Vagina (tissue), 2 donors: ENCODE results near the gene EPN2. TPM values are rescaled to one million over a fixed set of nuclear protein-coding genes. Genes with fewer than 3 reads are reported as not detected.
A peak's percentile ranks its signal among the peaks of the same experiment; 100 is the strongest.
"Not testable (repeated sequence)": the region's sequence is repeated elsewhere in the genome, so short reads cannot be mapped to it uniquely, and the experiment has no call there.

Source experiments
- DNase-seq, 2 donors: peaks; one replicate each; pipeline ENCODE4 v3.0.0-alpha.2; 2017; ENCODE audit errors: extremely low spot score in 2 of 2
- H3K27ac ChIP-seq: fragments of 200-600 bp; sonication (generic); one replicate; pipeline ENCODE4 v1.5.1; 2019
- H3K27me3 ChIP-seq: fragments of 200-600 bp; sonication (generic); one replicate; pipeline ENCODE4 v1.5.1; 2019
- H3K36me3 ChIP-seq, 2 donors: fragments of 200-600 bp; sonication (generic); one replicate each; pipeline ENCODE4 v1.5.1; 2017 to 2019
- H3K4me1 ChIP-seq: fragments of 200-600 bp; sonication (generic); one replicate; pipeline ENCODE4 v1.5.1; 2019
- H3K4me3 ChIP-seq, 2 donors: fragments of 200-600 bp; sonication (generic); 1 replicate in 1 of 2; 2 replicates in 1 of 2; pipeline ENCODE4 v1.5.1; 2016 to 2019
- H3K9me3 ChIP-seq: fragments of 200-600 bp; sonication (generic); one replicate; pipeline ENCODE4 v1.5.1; 2019
- intact Hi-C: fragments of 100-400 bp; cut with DNase I; formaldehyde crosslinking; loops from one replicate; pipeline ENCODE4 v1.15.1; 2023
- total RNA-seq: library from RNA; depleted of rRNA; stranded (reverse); fragments of >200 nt; gene quantifications from one replicate; pipeline ENCODE4 v1.2.3, GENCODE V29; 2016

EPN2 gene
- 65.6 TPM for total RNA-seq

DNA sequence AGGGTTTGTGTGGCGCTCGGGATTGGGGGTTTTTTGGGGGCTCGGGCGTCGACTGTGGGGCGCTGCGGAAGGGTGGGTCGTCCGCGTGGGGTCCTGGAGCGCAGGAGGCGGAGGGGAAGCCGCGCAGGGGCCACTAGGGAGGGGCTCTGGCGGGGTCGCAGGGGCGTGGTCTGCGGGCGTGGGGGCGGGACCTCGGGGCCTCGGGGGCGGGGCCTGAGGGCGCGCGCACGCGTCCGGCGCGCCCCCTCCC lies at the start of gene EPN2:
Gene EPN2, plus strand, starts transcription at position 228 of the 250 bp plus-strand sequence. CDS start 45,754 bp downstream, outside the sequence.
- H3K9me3 ChIP-seq, H3K36me3 ChIP-seq, intact Hi-C loops, DNase-seq, H3K27me3 ChIP-seq: not testable (repeated sequence)
- H3K4me3 ChIP-seq, result peak within 1 kb of the TSS; percentile 49 to 74
- peaks cover 39% of the 10 kb centered on the region for H3K4me1 ChIP-seq
- H3K27ac ChIP-seq, result peak within 1 kb of the TSS; percentile 92

DNA sequence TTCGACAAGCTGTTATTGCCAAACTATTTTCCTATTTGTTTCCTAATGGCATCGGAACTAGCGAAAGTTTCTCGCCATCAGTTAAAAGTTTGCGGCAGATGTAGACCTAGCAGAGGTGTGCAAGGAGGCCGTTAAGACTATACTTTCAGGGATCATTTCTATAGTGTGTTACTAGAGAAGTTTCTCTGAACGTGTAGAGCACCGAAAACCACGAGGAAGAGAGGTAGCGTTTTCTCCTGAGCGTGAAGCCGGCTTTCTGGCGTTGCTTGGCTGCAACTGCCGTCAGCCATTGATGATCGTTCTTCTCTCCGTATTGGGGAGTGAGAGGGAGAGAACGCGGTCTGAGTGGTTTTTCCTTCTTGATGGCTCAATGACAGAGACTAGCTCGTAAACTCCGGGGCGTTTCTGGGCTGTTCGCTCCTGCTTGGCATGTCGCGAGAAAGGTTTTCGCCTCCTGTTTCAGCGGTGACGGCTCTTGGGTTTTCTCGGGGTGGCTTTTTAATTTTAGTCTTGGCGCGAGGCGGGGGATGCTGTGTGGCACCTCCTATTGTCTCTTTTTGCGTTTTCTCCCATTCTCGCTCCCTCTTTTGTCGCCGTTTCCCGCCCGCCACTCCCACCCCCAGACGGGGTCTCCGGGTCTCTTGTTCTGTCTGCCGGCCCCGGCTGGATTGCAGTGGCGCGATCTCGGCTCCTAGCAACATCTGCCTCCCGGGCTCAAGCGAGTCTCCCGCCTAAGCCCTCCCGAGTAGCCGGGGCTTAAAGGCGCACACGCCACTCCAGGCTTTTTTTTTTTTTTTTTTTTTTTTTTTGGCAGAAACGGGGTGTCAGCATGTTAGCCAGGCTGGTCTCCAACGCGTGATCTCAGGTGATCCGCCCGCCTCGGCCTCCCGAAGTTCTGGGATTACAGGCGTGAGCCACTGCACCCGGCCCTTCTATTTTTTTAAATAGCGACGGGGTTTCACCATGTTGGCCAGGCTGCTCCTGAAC lies 49.0 kb upstream of the EPN2 start:
- H3K9me3 ChIP-seq, H3K27me3 ChIP-seq, H3K27ac ChIP-seq, DNase-seq, H3K4me3 ChIP-seq, intact Hi-C loops, H3K4me1 ChIP-seq, H3K36me3 ChIP-seq: not testable (repeated sequence)

DNA sequence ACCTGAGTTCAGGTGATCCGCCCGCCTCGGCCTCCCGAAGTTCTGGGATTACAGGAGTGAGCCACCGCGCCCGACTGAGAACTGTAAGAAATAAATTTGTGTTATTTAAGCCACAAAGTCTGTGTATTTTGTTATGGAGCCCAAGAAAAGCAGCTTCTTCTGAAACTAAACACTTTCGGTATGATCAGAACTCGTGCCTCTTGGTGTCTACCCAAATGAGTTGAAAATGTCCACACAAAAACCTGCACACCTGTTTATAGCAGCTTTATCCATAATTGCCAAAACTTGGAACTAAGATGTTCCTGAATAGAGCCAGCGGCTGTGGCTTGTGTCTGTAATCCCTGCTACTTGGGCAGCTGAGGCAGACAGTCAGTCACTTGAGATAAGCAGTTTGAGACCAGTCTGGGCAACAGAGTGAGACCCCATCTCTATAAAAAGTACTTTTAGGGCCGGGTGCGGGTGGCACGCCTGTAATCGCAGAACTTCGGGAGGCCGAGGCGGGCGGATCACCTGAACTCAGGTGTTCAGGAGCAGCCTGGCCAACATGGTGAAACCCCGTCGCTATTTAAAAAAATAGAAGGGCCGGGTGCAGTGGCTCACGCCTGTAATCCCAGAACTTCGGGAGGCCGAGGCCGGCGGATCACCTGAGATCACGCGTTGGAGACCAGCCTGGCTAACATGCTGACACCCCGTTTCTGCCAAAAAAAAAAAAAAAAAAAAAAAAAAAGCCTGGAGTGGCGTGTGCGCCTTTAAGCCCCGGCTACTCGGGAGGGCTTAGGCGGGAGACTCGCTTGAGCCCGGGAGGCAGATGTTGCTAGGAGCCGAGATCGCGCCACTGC lies 48.1 kb upstream of the EPN2 start:
- H3K9me3 ChIP-seq, H3K4me1 ChIP-seq, intact Hi-C loops, H3K36me3 ChIP-seq, H3K27ac ChIP-seq, H3K4me3 ChIP-seq, DNase-seq, H3K27me3 ChIP-seq: not testable (repeated sequence)

DNA sequence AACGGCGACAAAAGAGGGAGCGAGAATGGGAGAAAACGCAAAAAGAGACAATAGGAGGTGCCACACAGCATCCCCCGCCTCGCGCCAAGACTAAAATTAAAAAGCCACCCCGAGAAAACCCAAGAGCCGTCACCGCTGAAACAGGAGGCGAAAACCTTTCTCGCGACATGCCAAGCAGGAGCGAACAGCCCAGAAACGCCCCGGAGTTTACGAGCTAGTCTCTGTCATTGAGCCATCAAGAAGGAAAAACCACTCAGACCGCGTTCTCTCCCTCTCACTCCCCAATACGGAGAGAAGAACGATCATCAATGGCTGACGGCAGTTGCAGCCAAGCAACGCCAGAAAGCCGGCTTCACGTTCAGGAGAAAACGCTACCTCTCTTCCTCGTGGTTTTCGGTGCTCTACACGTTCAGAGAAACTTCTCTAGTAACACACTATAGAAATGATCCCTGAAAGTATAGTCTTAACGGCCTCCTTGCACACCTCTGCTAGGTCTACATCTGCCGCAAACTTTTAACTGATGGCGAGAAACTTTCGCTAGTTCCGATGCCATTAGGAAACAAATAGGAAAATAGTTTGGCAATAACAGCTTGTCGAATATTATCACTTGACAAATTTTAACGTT lies 47.3 kb upstream of the EPN2 start:
- H3K9me3 ChIP-seq, DNase-seq, H3K4me3 ChIP-seq, intact Hi-C loops, H3K27me3 ChIP-seq, H3K27ac ChIP-seq, H3K4me1 ChIP-seq, H3K36me3 ChIP-seq: not testable (repeated sequence)

DNA sequence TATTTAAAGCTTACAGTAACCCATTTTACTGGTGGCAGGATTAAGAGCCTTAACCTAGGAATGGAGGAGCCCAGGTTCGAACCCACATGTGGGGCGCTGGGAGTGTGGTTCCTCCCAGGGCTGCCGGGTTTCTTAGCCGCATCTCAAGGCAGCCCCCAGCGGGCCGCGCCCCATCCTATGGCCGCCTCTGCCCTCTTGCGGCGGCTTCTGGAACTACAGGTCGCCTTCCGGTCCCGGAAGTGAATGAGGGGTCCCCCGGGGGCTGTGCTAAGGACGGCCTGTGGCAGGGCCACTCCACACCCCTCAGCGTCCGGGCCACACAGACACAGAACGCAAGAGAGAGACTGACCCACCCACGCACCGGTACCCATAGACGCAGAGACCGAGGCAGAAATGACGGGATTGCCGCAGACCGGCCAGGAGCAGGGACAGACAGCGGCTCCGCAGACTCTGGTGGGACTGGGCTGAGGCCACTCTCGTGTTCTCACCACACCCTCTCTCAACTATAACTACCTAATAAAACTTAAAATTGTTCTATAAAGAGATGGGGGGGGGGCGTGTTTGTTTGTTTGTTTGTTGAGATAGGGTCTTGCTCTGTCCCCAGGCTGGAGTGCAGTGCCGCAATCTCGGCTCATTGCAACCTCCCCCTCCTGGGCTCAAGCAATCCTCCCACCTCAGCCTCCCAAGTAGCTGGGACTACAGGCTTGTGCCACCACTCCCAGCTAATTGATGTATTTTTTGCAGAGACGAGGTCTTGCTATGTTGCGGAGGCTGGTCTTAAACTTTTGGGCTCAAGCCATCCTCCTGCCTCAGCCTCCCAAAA lies 40.6 kb upstream of the EPN2 start:
- peak overlapping the region; percentile 15 to 39 for H3K4me3 ChIP-seq
- not testable (repeated sequence) for DNase-seq

DNA sequence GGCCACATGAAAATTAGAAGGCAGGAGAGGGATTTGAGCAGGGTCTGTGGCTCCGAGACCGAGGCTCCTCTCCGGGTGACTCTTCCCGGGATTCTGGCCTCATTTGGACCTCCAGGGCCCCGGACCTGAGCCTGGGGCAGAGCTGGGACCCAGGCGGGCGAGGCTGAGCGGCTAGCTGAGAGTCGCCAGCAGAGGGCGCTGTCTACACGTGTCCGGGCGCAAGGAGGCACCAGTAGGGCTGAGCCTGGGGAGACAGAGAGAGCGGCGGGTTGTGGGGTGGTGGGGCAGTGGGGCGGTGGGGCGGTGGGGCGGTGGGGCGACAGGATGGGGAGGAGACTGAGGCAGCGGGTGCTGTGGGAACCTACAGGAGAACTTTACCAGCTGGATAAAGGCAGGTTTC lies 34.7 kb upstream of the EPN2 start:
- H3K4me1 ChIP-seq, H3K27me3 ChIP-seq, DNase-seq, H3K4me3 ChIP-seq, H3K27ac ChIP-seq, H3K9me3 ChIP-seq, intact Hi-C loops, H3K36me3 ChIP-seq: not testable (repeated sequence)

More for the DNA sequence above, 40.6 kb upstream of the EPN2 start:
- H3K36me3 ChIP-seq, H3K9me3 ChIP-seq, H3K4me1 ChIP-seq, H3K27me3 ChIP-seq, intact Hi-C loops, H3K27ac ChIP-seq: not testable (repeated sequence)

DNA sequence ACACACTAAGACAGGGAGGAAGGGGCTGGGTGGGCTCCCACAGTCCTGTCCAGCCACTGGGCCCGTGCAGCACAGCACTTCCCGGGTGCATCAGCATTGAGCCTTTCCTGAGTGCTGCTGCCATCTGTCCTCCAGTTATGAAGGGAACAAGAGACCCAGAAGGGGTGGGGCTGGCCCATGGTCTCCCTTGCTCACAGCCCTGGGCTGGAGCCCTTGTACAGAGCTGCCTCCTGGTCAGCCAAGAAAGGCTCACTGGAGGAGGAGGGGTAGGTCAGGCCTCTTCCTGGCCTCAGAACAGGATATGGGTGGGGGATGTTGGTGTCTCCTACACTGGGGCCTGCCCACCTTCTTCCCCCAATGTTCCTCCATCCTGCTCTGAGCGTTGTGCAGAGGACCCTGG lies 33.7 kb upstream of the EPN2 start:
- H3K36me3 ChIP-seq, H3K4me3 ChIP-seq, H3K27ac ChIP-seq, H3K27me3 ChIP-seq, intact Hi-C loops, H3K9me3 ChIP-seq, DNase-seq, H3K4me1 ChIP-seq: not testable (repeated sequence)

DNA sequence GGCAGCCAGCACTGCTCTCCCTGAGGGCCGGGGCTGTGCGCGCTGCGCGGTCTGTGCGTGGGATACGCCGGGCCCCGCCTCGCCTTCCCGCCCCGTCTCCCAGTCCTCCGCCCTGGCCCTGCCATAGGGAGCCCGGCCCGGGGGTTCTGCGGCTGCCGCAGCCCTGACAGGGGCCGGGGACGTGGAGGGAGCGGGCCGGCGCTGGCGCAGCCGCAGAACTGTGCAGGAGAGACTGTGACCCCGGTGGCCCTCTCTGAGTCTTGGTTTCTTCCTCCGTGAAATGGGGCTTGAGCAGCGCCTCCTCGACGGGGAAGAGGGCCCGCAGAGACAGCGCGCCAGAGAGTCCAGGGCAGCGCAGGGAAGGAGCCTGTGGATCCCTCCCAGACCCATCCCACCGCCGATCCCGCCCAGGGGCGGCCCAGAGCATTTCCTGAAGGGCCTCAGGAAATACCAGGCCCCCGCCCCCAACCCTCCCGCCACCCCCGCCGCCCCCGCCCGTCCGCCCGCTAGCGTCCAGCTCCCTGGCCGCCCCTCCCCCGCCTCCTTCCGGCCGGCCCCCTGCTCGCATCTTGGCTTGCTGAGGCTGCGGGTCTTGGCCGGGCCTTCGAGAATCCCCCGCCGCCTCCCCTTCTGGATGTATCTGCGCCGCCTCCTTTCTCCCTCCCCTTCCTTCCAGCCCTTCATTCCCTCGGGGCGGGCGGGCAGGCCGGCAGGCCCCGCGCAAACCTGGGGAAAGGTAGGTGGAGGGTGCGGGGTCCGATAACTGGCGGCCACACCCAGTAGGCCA lies 21.9 kb upstream of the EPN2 start:
- H3K27me3 ChIP-seq, intact Hi-C loops, H3K4me1 ChIP-seq, DNase-seq, H3K4me3 ChIP-seq, H3K27ac ChIP-seq, H3K9me3 ChIP-seq, H3K36me3 ChIP-seq: not testable (repeated sequence)

DNA sequence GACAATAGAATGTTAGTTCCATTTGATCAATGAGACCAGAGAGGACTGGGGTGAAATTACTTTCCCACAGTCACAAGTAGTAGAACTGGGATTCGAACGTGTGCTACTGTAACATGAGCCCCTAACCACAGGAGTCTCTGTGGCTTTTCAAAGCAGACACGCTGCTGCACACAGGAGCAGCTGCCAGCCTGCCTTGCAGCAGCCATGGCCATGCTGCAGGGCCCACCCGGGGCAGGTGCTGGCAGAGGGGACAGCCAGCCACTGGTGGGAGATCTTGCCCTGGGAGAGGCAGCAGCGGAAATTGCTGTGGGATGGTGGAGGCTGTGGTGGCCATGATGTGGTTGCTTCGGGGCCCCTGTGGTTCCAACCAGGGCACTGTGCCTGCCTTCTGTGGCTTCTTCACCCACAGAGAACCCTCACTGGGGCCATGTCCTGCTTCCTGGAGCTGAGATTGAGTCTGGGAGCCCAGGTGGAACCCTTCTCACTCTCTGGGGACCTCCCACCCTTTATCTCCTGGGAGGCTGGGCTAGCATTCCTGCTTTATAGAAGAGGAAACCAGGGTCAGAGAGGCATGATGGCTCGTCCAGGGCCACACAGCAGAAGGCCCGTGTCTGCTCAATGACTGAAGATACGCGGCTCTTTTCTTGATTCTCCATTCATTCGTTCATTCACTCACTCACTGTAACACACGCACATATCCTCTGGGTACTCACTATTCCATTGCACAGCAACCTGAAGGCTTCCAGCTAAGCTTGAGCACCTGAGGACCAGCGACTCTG lies 20.8 kb upstream of the EPN2 start:
- DNase-seq, H3K9me3 ChIP-seq, H3K27ac ChIP-seq, H3K36me3 ChIP-seq, H3K4me1 ChIP-seq, H3K27me3 ChIP-seq, intact Hi-C loops, H3K4me3 ChIP-seq: not testable (repeated sequence)

DNA sequence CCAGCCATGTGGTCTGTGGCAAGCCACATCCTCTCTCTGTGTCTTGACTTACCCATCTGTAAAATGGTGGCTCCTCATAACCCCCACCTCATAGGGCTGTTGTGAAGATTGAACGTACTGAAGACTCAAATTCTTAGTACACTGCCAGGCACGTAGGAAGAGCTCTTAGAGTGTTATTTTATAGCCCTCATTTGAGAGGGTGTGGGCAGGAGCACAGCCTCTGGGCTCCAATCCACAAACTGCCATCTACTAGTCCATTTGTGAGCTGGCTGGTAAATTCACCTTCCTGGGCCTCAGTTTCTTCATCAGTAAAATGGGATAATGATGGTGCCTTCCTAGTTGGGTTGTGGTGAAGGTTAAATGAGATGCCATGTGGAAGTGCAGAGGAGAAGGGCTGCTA lies 18.3 kb upstream of the EPN2 start:
- H3K27me3 ChIP-seq, H3K4me1 ChIP-seq, DNase-seq, H3K9me3 ChIP-seq, H3K4me3 ChIP-seq, H3K36me3 ChIP-seq, H3K27ac ChIP-seq, intact Hi-C loops: not testable (repeated sequence)

DNA sequence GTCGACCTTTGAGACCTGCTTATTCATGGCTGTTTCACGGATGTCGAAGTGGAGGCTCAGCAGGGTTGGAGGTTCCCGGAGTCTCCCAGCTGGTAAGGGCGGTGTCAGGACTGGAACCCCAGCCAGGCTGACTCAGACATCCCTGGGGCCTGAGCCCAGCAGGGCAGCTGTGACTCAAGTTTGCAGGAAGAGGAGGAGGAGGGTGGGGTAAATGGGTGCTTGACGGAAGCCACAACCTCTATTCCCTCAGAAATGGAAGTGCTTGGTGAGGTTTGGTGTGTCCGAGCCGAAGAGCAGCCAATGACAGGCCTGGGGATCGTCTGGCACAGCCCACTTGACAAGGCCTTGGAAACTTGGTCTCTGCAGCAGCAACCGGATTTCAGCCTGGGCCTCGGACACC lies 17.8 kb upstream of the EPN2 start:
- H3K9me3 ChIP-seq, H3K4me3 ChIP-seq, H3K4me1 ChIP-seq, H3K27me3 ChIP-seq, DNase-seq, H3K27ac ChIP-seq, H3K36me3 ChIP-seq, intact Hi-C loops: not testable (repeated sequence)

DNA sequence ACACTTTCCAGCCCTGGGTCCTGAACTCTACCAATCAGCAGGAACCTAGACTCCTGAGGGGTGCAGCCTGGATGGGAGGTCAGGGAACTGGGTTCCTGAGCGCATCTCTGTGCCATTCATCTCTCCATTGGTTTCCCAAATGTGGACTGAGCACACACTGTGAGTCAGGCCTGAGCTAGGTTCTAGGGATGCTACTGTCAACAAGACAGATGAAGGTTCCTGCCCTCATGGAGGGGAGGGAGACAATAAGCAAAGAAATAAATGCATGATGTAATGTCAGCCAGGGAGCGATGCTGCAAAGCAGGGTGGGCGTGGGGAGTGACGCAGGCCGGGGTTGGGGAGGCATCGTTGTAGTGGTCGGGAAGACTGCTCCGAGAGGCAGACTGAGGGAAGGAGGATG lies 17.0 kb upstream of the EPN2 start:
- H3K36me3 ChIP-seq, DNase-seq, intact Hi-C loops, H3K9me3 ChIP-seq, H3K4me3 ChIP-seq, H3K27me3 ChIP-seq, H3K27ac ChIP-seq, H3K4me1 ChIP-seq: not testable (repeated sequence)
